IMR-90 (cell line): Measurements from ENCODE around the gene PLEKHA4.

Source experiments
- BHLHE40 ChIP-seq: fragments of 150-350 bp; IDR thresholded peaks from 2 replicates; pipeline ENCODE4 v1.6.1; 2016; ENCODE audit warnings: mild to moderate bottlenecking, low read depth, low read length
- CEBPB ChIP-seq: IDR thresholded peaks from 2 replicates; pipeline ENCODE4 v1.6.1; 2012; ENCODE audit warnings: low read depth, low read length, improper control_type of control experiment
- CHD1 ChIP-seq: IDR thresholded peaks from 2 replicates; pipeline ENCODE4 v1.6.1; 2012; ENCODE audit warnings: low read depth, low read length, improper control_type of control experiment
- MXI1 ChIP-seq: IDR thresholded peaks from 2 replicates; pipeline ENCODE4 v1.6.1; 2012; ENCODE audit warnings: low read depth, mild to moderate bottlenecking, low read length, moderate library complexity, borderline replicate concordance
- NFE2L2 ChIP-seq: fragments of 150-350 bp; IDR thresholded peaks from 2 replicates; pipeline ENCODE4 v1.6.1; 2016; ENCODE audit warnings: low read depth, mild to moderate bottlenecking, low read length
- POLR2A ChIP-seq: IDR thresholded peaks from 2 replicates; pipeline ENCODE4 v1.6.1; 2012; ENCODE audit warnings: mild to moderate bottlenecking, low read depth, low read length
- RAD21 ChIP-seq: IDR thresholded peaks from 2 replicates; pipeline ENCODE4 v1.6.1; 2012; ENCODE audit warnings: low read length, improper control_type of control experiment
- RCOR1 ChIP-seq: IDR thresholded peaks from 2 replicates; pipeline ENCODE4 v1.6.1; 2012; ENCODE audit warnings: mild to moderate bottlenecking, low read length, improper control_type of control experiment; ENCODE audit not compliant: insufficient replicate concordance
- RFX5 ChIP-seq: IDR thresholded peaks from 2 replicates; pipeline ENCODE4 v1.8.0; 2012; ENCODE audit warnings: low read depth, mild to moderate bottlenecking, low read length, moderate library complexity
- SMC3 ChIP-seq: fragments of 150-350 bp; IDR thresholded peaks from 2 replicates; pipeline ENCODE4 v1.6.1; 2016; ENCODE audit warnings: low read depth, mild to moderate bottlenecking, antibody characterized with exemption, low read length, moderate library complexity
- TF ChIP-seq, protein P1 (sequence below): conservative IDR thresholded peaks from 2 replicates; pipeline ENCODE4 v1.5.1; 2012; ENCODE audit warnings: mild to moderate bottlenecking, low read depth, low read length, improper control_type of control experiment
- TF ChIP-seq, protein P2 (sequence below): fragments of 150-350 bp; IDR thresholded peaks from 2 replicates; pipeline ENCODE4 v1.6.1; 2017; ENCODE audit warnings: mild to moderate bottlenecking, antibody characterized with exemption, low read length, low read depth

DNA sequence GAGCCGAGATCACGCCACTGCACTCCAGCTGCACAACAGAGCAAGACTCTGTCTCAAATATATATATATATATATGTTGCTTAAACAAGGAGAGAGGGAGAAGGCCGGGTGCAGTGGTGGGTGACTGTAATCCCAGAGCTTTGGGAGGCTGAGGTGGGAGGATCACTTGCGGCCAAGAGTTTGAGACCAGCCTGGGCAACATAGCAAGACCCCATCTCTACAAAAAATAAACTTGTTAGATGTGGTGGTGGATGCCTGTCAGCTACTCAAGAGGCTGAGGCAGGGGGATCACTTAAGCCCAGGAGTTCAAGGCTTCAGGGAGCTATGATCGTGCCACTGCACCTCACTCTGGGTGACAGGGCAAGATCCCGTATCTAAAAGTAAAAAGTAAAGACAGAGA, 26.8 kb downstream of the PLEKHA4 start:
- TF ChIP-seq, protein P1, sequence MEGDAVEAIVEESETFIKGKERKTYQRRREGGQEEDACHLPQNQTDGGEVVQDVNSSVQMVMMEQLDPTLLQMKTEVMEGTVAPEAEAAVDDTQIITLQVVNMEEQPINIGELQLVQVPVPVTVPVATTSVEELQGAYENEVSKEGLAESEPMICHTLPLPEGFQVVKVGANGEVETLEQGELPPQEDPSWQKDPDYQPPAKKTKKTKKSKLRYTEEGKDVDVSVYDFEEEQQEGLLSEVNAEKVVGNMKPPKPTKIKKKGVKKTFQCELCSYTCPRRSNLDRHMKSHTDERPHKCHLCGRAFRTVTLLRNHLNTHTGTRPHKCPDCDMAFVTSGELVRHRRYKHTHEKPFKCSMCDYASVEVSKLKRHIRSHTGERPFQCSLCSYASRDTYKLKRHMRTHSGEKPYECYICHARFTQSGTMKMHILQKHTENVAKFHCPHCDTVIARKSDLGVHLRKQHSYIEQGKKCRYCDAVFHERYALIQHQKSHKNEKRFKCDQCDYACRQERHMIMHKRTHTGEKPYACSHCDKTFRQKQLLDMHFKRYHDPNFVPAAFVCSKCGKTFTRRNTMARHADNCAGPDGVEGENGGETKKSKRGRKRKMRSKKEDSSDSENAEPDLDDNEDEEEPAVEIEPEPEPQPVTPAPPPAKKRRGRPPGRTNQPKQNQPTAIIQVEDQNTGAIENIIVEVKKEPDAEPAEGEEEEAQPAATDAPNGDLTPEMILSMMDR = no peak
- TF ChIP-seq RFX5 (no peak), POLR2A (no peak), BHLHE40 (no peak), MXI1 (no peak), RAD21 (no peak), SMC3 (no peak), CHD1 (no peak), RCOR1 (no peak), CEBPB (no peak), NFE2L2 (no peak)
- TF ChIP-seq, protein P2, sequence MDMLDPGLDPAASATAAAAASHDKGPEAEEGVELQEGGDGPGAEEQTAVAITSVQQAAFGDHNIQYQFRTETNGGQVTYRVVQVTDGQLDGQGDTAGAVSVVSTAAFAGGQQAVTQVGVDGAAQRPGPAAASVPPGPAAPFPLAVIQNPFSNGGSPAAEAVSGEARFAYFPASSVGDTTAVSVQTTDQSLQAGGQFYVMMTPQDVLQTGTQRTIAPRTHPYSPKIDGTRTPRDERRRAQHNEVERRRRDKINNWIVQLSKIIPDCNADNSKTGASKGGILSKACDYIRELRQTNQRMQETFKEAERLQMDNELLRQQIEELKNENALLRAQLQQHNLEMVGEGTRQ = no peak
